Kidney (tissue), 14 donors: ENCODE results near the gene CACNA1E. TPM values are rescaled to one million over a fixed set of nuclear protein-coding genes. Genes with fewer than 3 reads are reported as not detected.
"Not testable (repeated sequence)": the region's sequence is repeated elsewhere in the genome, so short reads cannot be mapped to it uniquely, and the experiment has no call there.

ENCODE experiments used
- DNase-seq, 5 donors: peaks; one replicate each; pipeline ENCODE4 v3.0.0-alpha.2; 2013 to 2020
- FAIRE-seq: peaks from 2 replicates; lab custom pipeline; 2012; peaks lifted over from hg19 to GRCh38; lab: Jason Lieb, UNC
- H3K27ac ChIP-seq, 2 donors: one replicate each; pipeline ENCODE4 v1.7.0; 2013; ENCODE audit warnings: low read depth in 2 of 2, low read length in 2 of 2, inconsistent platforms in 1 of 2
- H3K27me3 ChIP-seq: one replicate; pipeline ENCODE4 v1.7.1; 2013; ENCODE audit warnings: low read length, inconsistent platforms; ENCODE audit not compliant: control insufficient read depth, insufficient read depth
- H3K36me3 ChIP-seq, 3 donors: one replicate each; pipeline versions ENCODE4 v1.7.0 to v1.7.1; 2013; ENCODE audit warnings: low read length in 3 of 3, control low read depth in 1 of 3, inconsistent platforms in 1 of 3; ENCODE audit not compliant: insufficient read depth in 3 of 3, control insufficient read depth in 2 of 3
- H3K4me1 ChIP-seq, 3 donors: one replicate each; pipeline versions ENCODE4 v1.7.0 to v1.7.1; 2013; ENCODE audit warnings: low read length in 3 of 3, inconsistent platforms in 1 of 3, low read depth in 1 of 3; ENCODE audit not compliant: control insufficient read depth in 2 of 3, insufficient read depth in 2 of 3
- H3K4me3 ChIP-seq, 3 donors: one replicate each; pipeline versions ENCODE4 v1.7.0 to v1.8.1; 2013; ENCODE audit warnings: low read length in 3 of 3, control low read depth in 1 of 3, inconsistent platforms in 1 of 3
- H3K9ac ChIP-seq, 3 donors: one replicate each; pipeline versions ENCODE4 v1.7.0 to v1.7.1; 2013; ENCODE audit warnings: low read length in 3 of 3, control low read depth in 1 of 3, inconsistent platforms in 1 of 3
- H3K9me3 ChIP-seq, 3 donors: one replicate each; pipeline versions ENCODE4 v1.7.0 to v1.7.1; 2013; ENCODE audit warnings: low read length in 3 of 3, control low read depth in 1 of 3, inconsistent platforms in 1 of 3; ENCODE audit not compliant: control insufficient read depth in 2 of 3, insufficient read depth in 1 of 3
- intact Hi-C: fragments of 100-400 bp; cut with DNase I; formaldehyde crosslinking; loops from one replicate; pipeline ENCODE4 v1.11.1; 2022
- polyA plus RNA-seq: library from polyadenylated mRNA; stranded (reverse); fragments of 350-450 nt; fragmentation: Illumina TruSeq; extraction: RNeasy Lipid Tissue Mini Kit (QIAGEN cat#74804); gene quantifications from one replicate; pipeline ENCODE4 v1.2.3, GENCODE V29; 2014; ENCODE audit warnings: low read depth, low replicate concordance; ENCODE audit not compliant: insufficient read depth
- total RNA-seq: library from RNA; stranded (reverse); fragmentation: NEBNext Ultra II Directional; extraction: Animal tissue kit (Norgen Biotek cat#: 25700); gene quantifications from one replicate; pipeline ENCODE4 v1.2.1, GENCODE V29; 2021
- TF ChIP-seq, protein P1 (sequence below): IDR thresholded peaks from 3 replicates; pipeline ENCODE4 v1.5.1; 2012; ENCODE audit warnings: mild to moderate bottlenecking, moderate library complexity, borderline replicate concordance; ENCODE audit not compliant: insufficient read depth; ENCODE audit errors: extremely low read depth
- donor health status: control.
- donor health status: control.
- donor health status: control.
- donor health status: control.
- donor health status: control.
- donor health status: DM: yes; HTN: yes; CAD: no.
- donor health status: Normal renal cell carcinoma (clear cell type).

Gene CACNA1E
- total and polyA plus RNA-seq, 2 donors from 2014 or later: 0.19 TPM

DNA sequence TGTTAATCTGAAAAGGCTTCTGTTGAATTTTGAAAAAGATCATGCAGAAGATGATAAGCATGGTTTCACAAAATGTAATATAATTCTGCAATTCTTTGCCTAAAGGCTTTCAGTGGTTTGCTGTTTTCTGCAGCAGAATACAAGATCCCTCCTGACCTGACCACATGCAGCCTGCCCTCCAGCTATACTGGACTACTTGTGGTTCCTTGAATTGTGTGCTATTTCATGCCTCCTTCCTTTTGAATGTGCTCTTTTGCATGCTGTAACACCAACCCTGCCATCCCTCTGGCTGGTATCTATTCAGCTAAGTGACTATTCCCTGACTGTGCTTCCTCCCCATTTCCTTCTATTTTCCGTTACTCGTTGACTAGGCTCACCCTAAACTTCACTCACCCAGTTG lies 55.5 kb downstream of the CACNA1E start:
- TF ChIP-seq, protein P1, sequence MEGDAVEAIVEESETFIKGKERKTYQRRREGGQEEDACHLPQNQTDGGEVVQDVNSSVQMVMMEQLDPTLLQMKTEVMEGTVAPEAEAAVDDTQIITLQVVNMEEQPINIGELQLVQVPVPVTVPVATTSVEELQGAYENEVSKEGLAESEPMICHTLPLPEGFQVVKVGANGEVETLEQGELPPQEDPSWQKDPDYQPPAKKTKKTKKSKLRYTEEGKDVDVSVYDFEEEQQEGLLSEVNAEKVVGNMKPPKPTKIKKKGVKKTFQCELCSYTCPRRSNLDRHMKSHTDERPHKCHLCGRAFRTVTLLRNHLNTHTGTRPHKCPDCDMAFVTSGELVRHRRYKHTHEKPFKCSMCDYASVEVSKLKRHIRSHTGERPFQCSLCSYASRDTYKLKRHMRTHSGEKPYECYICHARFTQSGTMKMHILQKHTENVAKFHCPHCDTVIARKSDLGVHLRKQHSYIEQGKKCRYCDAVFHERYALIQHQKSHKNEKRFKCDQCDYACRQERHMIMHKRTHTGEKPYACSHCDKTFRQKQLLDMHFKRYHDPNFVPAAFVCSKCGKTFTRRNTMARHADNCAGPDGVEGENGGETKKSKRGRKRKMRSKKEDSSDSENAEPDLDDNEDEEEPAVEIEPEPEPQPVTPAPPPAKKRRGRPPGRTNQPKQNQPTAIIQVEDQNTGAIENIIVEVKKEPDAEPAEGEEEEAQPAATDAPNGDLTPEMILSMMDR: no peak
- DNase-seq (no peak), FAIRE-seq (no peak)
- Histone ChIP-seq H3K9me3 (no peaks in the 10 kb centered on the region), H3K27ac (no peak overlapping the region), H3K27me3 (no peaks in the 10 kb centered on the region), H3K4me3 (no peak overlapping the region), H3K4me1 (no peaks in the 10 kb centered on the region), H3K9ac (no peak overlapping the region), H3K36me3 (no peaks in the 10 kb centered on the region)
- intact Hi-C loops: no loop called here

DNA sequence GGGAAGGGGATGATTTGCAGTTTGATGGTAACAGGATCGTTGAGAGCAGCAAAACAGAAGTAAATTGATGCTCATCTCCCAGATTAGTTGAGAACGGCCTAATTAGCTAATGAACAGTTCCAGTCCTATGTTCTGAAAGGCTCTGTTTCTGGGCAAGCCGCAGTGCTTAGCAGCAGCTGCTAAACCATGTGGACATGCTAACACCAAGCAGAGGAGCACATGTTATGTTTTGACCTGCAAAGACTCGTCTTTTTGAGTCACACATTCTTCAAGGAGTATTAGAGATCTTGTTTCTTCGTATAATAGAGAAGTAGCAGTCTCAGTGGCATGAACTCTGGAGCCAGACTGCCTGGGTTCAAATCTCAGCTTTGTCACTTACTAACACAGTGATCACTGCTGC lies 58.1 kb downstream of the CACNA1E start:
- TF ChIP-seq, protein P1: no peak
- no peaks in the 10 kb centered on the region for H3K27me3 ChIP-seq
- H3K4me3 ChIP-seq: no peak overlapping the region
- H3K9ac ChIP-seq: no peak overlapping the region
- no peaks in the 10 kb centered on the region for H3K4me1 ChIP-seq
- no peaks in the 10 kb centered on the region for H3K36me3 ChIP-seq
- H3K9me3 ChIP-seq: no peaks in the 10 kb centered on the region
- no peak for DNase-seq
- intact Hi-C loops: no loop called here
- no peak overlapping the region for H3K27ac ChIP-seq
- no peak for FAIRE-seq

- Histone ChIP-seq H3K9me3 (no peaks in the 10 kb centered on the region), H3K4me1 (no peaks in the 10 kb centered on the region), H3K27ac (no peak overlapping the region), H3K9ac (no peak overlapping the region), H3K27me3 (no peaks in the 10 kb centered on the region), H3K4me3 (no peak overlapping the region), H3K36me3 (no peaks in the 10 kb centered on the region)
- TF ChIP-seq, protein P1: no peak
- intact Hi-C loops: no loop called here
- FAIRE-seq: no peak
- no peak for DNase-seq
Measured at GRCh38 chr1:181541947-181542346, 58.6 kb downstream of the CACNA1E start.

- intact Hi-C loops, H3K27ac ChIP-seq, H3K36me3 ChIP-seq, H3K9me3 ChIP-seq, DNase-seq, FAIRE-seq, H3K4me3 ChIP-seq, H3K27me3 ChIP-seq, H3K9ac ChIP-seq, H3K4me1 ChIP-seq: not testable (repeated sequence)
Measured at GRCh38 chr1:181542406-181542805, 59.1 kb downstream of the CACNA1E start.
